Panc1 (cell line): ENCODE measurements around the gene AANAT.

Source experiments
- CTCF ChIP-seq: fragments of 450-650 bp; IDR thresholded peaks from 2 replicates; pipeline ENCODE4 v1.5.1; 2017; ENCODE audit warnings: mild to moderate bottlenecking
- POLR2AphosphoS5 ChIP-seq: IDR thresholded peaks from 2 replicates; pipeline ENCODE4 v1.6.1; 2012; ENCODE audit warnings: mild to moderate bottlenecking, low read depth, low read length, moderate library complexity
- REST ChIP-seq, 2 experiments: IDR thresholded peaks; 2 replicates each; pipeline ENCODE4 v1.6.1; 2011 to 2012; ENCODE audit warnings: low read depth in 2 of 2, control low read depth in 1 of 2, low read length in 1 of 2, mild to moderate bottlenecking in 1 of 2, moderate library complexity in 1 of 2; ENCODE audit not compliant: insufficient read depth in 1 of 2
- SIN3A ChIP-seq: IDR thresholded peaks from 2 replicates; pipeline ENCODE4 v1.6.1; 2012; ENCODE audit warnings: low read depth, mild to moderate bottlenecking, low read length, moderate library complexity, borderline replicate concordance; ENCODE audit not compliant: insufficient read depth
- TCF7L2 ChIP-seq: IDR thresholded peaks from 2 replicates; pipeline ENCODE4 v1.6.1; 2011; ENCODE audit warnings: mild to moderate bottlenecking, low read depth, low read length, inconsistent platforms

- TF ChIP-seq TCF7L2 (no peak), CTCF (no peak; the same call in 1 of the 2 replicates), REST (IDR thresholded peaks at IDR 0.05; ENCODE audit: insufficient read depth in 1 of 2, low read depth in 2 of 2, low read length in 1 of 2) (no peak), POLR2AphosphoS5 (no peak), SIN3A (no peak)
Measured at GRCh38 chr17:76473541-76473985, 6.2 kb downstream of the AANAT start.
